Upper lobe of right lung (tissue), 1 donor: Measurements from ENCODE around the gene BMF. TPM values are rescaled to one million over a fixed set of nuclear protein-coding genes. Genes with fewer than 3 reads are reported as not detected.
"Not testable (repeated sequence)": the region's sequence is repeated elsewhere in the genome, so short reads cannot be mapped to it uniquely, and the experiment has no call there.

ENCODE experiments used
- ATAC-seq: fragments of 200-7000 bp; cut with Tn5 transposase; one replicate; pipeline ENCODE4 v1.9.1; 2020; ENCODE audit warnings: mild to moderate bottlenecking, moderate library complexity
- DNase-seq: peaks from one replicate; pipeline ENCODE4 v3.0.0-alpha.2; 2020
- H3K27ac ChIP-seq: fragments of 200-600 bp; one replicate; pipeline ENCODE4 v1.8.0; 2022
- H3K27me3 ChIP-seq: fragments of 200-600 bp; one replicate; pipeline ENCODE4 v1.8.0; 2022; ENCODE audit warnings: mild to moderate bottlenecking
- H3K36me3 ChIP-seq: fragments of 200-600 bp; one replicate; pipeline ENCODE4 v1.8.0; 2022
- H3K4me1 ChIP-seq: fragments of 200-600 bp; one replicate; pipeline ENCODE4 v1.8.0; 2022
- H3K4me3 ChIP-seq: fragments of 200-600 bp; one replicate; pipeline ENCODE4 v1.8.0; 2022; ENCODE audit warnings: mild to moderate bottlenecking
- H3K9me3 ChIP-seq: fragments of 200-600 bp; one replicate; pipeline ENCODE4 v1.8.0; 2022
- CTCF ChIP-seq: fragments of 200-600 bp; IDR thresholded peaks from one replicate; pipeline ENCODE4 v1.8.0; 2022; ENCODE audit warnings: antibody characterized with exemption
- intact Hi-C: fragments of 100-400 bp; cut with DNase I; formaldehyde crosslinking; loops from one replicate; pipeline ENCODE4 v1.11.0; 2022
- total RNA-seq: library from RNA; stranded (reverse); fragmentation: NEBNext Ultra II Directional; extraction: Animal tissue kit (Norgen Biotek cat#: 25700); gene quantifications from one replicate; pipeline ENCODE4 v1.2.1, GENCODE V29; 2021
- donor health status: DM: no; HTN: yes; CAD: no; lungs with severe emphysema.

Gene BMF
- total RNA-seq, 1 donor from 2014 or later: 15.4 TPM

GRCh38 chr15:40080847-40081246 lies 27.8 kb downstream of the BMF start:
- no peak for TF ChIP-seq CTCF
- Histone ChIP-seq H3K36me3 (no peaks in the 10 kb centered on the region), H3K9me3 (no peaks in the 10 kb centered on the region), H3K4me3 (peak overlapping the region; percentile 37), H3K4me1 (peaks cover 19% of the 10 kb centered on the region), H3K27me3 (no peaks in the 10 kb centered on the region), H3K27ac (peak overlapping the region; percentile 81)
- no peak for ATAC-seq
- DNase-seq: no peak
- intact Hi-C loops: no loop called here

GRCh38 chr15:40080104-40080503 lies 28.6 kb downstream of the BMF start:
- intact Hi-C loops: no loop called here
- Histone ChIP-seq H3K27me3 (no peaks in the 10 kb centered on the region), H3K36me3 (no peaks in the 10 kb centered on the region), H3K27ac (no peak overlapping the region), H3K4me1 (peaks cover 19% of the 10 kb centered on the region), H3K9me3 (no peaks in the 10 kb centered on the region), H3K4me3 (no peak overlapping the region)
- DNase-seq (no peak), ATAC-seq (no peak)
- TF ChIP-seq CTCF: no peak

- Histone ChIP-seq H3K4me1 (peaks cover 19% of the 10 kb centered on the region), H3K9me3 (no peaks in the 10 kb centered on the region), H3K27ac (no peak overlapping the region), H3K36me3 (no peaks in the 10 kb centered on the region), H3K4me3 (no peak overlapping the region), H3K27me3 (no peaks in the 10 kb centered on the region)
- intact Hi-C loops: no loop called here
- TF ChIP-seq CTCF: no peak
- ATAC-seq (no peak), DNase-seq (no peak)
Observed at GRCh38 chr15:40079456-40079855, 29.2 kb downstream of the BMF start.

GRCh38 chr15:40075298-40076044 lies 33.2 kb downstream of the BMF start:
- no peaks in the 10 kb centered on the region for H3K36me3 ChIP-seq
- peak overlapping the region; percentile 79 for H3K27ac ChIP-seq
- intact Hi-C loops: no loop called here
- ATAC-seq (peak; percentile 48), DNase-seq (peak; percentile 68)
- no peaks in the 10 kb centered on the region for H3K4me1 ChIP-seq
- no peak for TF ChIP-seq CTCF
- H3K27me3 ChIP-seq: no peaks in the 10 kb centered on the region
- no peak overlapping the region for H3K4me3 ChIP-seq
- H3K9me3 ChIP-seq: no peaks in the 10 kb centered on the region

GRCh38 chr15:40074656-40075055 lies 34.0 kb downstream of the BMF start:
- H3K36me3 ChIP-seq, H3K27me3 ChIP-seq, H3K9me3 ChIP-seq, ATAC-seq, H3K4me3 ChIP-seq, H3K27ac ChIP-seq, intact Hi-C loops, H3K4me1 ChIP-seq: not testable (repeated sequence)
- peak; percentile 58 for DNase-seq

- ATAC-seq, H3K27ac ChIP-seq, H3K9me3 ChIP-seq, H3K4me3 ChIP-seq, intact Hi-C loops, H3K36me3 ChIP-seq, H3K27me3 ChIP-seq: not testable (repeated sequence)
- peaks cover 12% of the 10 kb centered on the region for H3K4me1 ChIP-seq
- DNase-seq: peak; percentile 40
Observed at GRCh38 chr15:40073716-40074490, 34.8 kb downstream of the BMF start.
